Amniotic stem cell (primary cell): ENCODE measurements around the gene GLDC.

ENCODE experiments used
- DNase-seq: peaks from one replicate; lab custom pipeline; 2025; lab: John Stamatoyannopoulos, UW

The GLDC gene

GRCh38 chr9:6502399-6502798 lies 143.1 kb downstream of the GLDC start:
- no peak for DNase-seq

GRCh38 chr9:6501526-6502210 lies 143.9 kb downstream of the GLDC start:
- DNase-seq = no peak

- DNase-seq = no peak
Observed at GRCh38 chr9:6498982-6499381, 146.5 kb downstream of the GLDC start.

- no peak for DNase-seq
Observed at GRCh38 chr9:6495466-6495865, 150.1 kb downstream of the GLDC start.

- DNase-seq = no peak
Observed at GRCh38 chr9:6490863-6491262, 154.7 kb downstream of the GLDC start.

- no peak for DNase-seq
Observed at GRCh38 chr9:6489099-6489498, 156.4 kb downstream of the GLDC start.

GRCh38 chr9:6488395-6488794 lies 157.1 kb downstream of the GLDC start:
- no peak for DNase-seq

- DNase-seq = no peak
Observed at GRCh38 chr9:6484210-6484609, 161.3 kb downstream of the GLDC start.
